Fibroblast of skin of left quadriceps (primary cell): ENCODE data around the gene PKM.

Source experiments
- DNase-seq, 2 experiments: peaks; one replicate each; pipeline ENCODE4 v3.0.0-alpha.2; 2013; ENCODE audit warnings: low read depth in 2 of 2

The PKM gene

DNA sequence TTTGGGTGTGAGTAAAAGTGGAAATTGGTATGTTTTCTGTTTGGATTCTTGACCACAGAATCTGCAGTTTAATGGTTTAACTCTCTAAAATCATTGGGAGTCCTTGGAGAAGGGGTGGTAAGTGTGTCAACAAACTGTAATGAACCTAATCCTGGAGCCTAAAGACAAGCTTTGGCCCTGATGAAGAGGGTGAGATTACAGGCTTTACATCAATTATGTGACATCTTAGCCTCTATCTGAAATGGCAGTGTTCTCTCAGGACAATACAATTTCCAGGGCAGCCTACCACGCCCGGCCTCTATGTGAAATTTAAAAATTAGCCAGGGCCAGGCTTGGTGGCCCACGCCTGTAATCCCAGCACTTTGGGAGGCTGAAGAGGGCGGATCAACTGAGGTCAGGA is 4.3 kb upstream of the PKM start:
- no peak for DNase-seq

DNA sequence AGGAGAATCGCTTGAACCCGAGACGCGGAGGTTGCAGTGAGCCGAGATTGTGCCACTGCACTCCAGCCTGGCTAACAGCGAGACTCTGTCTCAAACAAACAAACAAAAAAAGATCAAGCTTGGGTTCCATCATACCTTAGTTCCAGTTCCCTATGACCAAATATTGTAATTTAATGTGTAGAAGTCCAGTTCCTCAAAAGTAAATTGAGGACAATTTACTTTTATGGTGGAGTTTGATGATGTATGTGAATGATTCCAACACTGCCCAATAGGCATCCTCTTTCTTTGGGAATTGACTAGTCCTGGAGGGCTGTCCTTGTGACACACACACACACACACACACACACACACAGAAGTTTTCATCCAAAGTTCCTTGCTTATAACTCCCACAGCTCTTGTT is 2.8 kb upstream of the PKM start:
- DNase-seq: no peak

DNA sequence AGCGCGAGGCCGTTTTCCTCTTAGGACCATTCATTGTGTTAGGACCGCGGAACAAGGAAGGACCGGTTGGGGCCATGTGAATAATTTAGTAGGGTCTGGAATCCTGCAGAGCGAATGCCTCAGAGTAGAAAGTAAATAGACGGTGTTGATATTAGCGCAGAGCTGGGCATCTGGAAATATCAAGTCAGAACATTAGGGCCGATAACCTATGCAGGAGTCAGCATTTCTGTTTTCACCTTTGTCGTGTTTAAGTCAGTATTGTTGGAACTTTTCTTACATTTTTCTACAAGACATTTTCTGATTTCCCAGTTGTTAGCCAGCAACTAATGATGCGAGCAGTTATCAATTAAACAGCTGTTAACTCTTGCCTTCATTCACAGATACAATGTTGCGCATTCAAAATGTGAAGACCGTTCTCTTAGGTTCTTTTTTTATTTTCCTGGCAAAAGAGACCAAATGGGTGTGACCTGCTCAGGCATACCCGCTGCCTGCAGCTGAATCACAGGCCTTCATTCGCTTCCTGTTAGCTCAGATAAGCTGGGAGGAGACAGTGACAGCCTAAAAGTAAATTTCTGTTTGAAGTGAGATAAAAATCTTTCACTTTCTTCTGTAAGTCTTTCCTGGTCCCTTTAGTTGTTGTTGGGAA is 966 bp upstream of the PKM start:
- peak in 1 of 2 experiments; percentile 32 for DNase-seq

DNA sequence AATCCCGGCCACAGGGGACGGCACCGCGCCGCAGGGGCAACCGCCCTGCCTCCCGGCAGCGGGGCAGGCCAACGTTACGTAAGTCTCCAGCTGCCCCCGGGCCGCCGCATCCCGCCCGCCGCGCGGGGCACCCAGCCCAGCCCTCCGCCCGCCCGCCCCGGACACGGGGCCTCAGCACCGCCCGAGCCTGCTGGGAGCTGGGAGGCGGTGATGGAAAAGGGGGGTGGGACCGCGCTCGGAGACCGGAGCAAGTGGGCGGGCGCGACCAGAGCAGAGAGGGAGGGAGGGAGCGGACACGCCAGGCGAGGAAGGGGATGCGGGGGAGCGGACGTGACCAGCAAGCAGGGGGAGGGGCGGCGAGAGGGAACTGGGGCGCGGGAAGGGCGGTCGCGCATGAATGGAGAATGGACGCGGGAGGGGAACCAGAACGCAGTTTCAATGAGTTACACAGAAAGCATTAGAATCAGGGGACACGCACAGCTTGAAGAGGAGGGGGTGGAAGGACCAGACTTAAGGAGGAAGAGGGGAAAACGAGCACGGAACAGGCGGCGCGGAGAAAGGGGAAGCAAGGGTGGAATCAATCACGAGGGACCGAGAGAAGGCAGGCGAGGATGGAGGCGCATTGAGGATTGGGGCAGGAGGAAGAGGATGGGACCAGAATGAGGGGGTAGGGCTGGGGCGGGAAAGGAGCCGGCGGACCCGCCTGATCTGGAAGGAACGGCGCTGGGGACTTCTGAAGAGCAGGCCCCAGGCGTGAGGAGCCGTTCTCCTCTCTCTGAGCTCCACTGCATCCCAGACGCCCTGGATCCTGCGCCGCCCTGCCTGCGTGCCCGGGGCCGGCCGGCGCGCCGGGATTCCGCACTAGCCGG is 559 bp downstream of the PKM start:
- DNase-seq: peak; percentile 82 to 86

DNA sequence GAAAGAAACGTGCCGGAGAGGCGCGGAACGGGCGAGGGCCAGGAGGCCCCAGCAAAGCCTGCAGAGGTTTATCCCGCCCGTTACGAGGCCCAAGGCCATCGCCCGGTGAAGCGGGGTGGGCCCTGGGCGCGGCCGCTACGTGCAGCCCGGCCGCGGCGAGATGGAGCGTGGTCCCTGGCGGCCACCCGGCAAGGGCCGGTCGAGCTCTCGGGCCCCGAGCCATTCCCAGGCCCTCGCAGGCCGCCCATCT is 1.1 kb downstream of the PKM start:
- no peak for DNase-seq

DNA sequence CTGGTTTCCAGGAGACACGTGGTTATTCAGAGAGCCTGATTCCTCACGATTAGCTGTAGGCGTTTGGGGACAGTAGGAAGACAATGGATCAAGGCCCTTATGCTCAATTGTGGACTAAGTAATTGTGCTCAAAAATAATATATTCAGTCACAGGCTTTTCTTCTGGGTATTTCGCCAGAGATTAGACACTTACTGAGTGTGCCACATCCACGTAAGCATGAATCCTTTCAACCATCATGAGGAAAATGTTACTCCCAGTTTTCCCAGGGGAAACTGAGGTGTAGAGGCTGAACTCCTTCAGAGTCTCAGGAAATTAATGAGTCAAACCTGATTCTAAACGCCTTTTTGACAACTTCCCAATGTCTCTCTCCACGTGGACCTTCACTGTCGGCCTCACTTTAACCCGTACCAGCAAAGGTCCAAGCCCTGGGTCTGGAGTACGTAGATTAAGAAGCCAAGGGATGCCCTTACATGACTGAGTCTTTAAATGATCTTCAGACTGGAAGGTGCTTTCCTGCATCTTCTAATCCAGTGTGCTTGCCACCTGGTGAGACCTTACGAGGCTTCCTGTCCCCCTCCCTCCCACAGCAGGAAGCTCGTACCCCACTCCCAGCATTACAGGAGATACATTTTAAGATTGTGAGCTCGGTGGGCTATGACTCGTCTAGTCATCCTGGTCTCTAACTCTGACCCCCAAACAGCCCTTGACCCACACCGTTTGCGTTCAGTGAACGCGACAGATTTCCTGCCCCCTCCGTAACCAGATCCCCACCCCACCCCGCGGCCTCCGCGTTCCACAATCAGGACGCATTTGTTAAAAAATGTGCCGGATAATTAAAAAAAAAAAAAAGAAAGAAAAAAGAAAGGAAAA is 1.7 kb downstream of the PKM start:
- DNase-seq: peak in 1 of 2 experiments; percentile 15

DNA sequence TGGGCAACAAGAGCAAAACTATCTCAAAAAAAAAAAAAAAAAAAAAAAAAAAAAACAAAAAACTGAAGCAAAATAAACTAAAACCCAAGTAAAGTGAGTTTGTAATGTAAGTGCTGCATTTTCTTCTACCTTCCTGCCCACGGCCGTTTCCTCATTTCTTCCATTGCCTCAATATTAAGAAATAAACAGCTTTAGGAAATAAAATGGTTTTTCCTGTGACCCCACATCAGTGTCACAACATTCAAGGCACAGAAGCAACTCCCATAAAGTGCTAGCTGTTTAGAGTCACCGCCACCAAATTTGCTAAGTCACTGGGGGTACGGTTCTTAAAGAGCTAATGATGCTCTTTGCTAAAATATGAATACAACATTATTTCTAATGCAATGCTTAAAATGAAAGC is 3.3 kb downstream of the PKM start:
- DNase-seq: no peak

DNA sequence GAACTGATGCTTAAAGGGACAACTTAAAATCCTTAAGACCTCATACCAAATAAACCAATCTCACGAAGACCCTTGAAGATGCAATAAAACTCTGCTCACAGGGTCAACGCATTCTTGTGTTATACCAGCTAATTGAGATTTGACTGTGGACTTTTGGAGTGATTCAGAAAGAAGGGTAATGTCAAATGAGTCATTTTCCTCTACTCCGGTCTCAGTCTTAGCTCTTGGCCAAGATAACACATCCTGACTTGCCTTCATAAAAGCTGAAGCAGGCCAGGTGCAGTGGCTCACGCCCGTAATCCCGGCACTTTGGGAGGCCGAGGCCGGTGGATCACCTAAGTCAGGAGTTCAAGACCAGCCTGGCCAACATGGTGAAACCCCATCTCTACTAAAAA is 3.8 kb downstream of the PKM start:
- peak; percentile 48 to 56 for DNase-seq

DNA sequence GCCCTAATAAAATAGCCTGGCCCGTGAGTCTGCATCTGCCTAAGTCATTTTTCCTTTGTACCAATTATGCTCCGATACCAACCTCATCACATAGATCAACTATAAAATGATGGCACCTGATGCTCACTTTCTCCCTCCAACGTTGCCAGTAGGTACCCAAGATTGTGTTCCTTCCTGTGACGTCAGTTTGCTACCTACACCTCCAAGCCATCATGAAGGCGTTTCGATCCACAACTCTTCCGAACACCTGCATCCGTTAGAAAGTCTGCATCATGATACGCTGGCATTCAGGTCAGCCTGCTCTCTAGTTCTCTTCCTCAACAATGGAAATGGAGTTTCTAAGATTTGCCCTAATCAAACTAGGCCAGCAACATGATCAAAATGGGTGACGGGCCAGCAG is 7.7 kb downstream of the PKM start:
- no peak for DNase-seq

DNA sequence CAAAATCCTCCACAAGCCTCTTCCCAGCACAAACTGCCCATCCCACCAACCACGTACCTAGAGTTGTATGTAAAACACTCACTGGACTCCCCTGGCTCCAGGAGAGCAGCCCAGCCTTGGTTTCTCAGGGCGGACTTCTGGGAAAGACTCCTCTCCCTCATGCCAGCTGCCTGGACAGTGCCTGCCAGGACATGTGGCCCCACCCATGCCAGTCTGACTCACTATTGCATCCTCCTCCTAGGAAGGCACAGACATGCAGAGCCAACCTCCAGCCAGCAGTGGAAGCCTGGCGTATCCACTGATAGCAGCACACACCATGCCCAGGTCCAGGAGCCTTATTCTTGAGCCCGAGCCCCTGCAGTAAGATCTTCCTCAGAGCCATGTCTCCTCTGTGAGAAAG is 8.6 kb downstream of the PKM start:
- DNase-seq: no peak

DNA sequence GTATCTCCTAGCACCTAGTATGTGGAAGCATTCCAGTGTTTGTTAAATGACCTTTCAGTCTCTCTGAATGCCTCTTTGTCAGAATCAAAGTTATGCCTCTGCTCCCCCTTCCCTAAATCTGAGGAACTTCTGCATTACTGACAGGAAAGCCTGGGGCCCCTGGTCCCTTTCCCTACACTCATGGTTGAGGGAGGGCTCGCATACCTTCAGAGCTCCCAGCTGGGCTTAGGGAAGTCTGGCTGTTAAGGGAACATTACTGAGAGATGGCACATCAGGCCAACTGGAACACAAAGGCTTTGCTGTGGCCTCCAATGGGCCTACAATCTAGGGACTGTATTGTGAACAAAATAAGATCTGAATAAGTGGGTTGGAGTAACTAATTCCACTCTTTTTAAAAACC is 10.3 kb downstream of the PKM start:
- DNase-seq: no peak

DNA sequence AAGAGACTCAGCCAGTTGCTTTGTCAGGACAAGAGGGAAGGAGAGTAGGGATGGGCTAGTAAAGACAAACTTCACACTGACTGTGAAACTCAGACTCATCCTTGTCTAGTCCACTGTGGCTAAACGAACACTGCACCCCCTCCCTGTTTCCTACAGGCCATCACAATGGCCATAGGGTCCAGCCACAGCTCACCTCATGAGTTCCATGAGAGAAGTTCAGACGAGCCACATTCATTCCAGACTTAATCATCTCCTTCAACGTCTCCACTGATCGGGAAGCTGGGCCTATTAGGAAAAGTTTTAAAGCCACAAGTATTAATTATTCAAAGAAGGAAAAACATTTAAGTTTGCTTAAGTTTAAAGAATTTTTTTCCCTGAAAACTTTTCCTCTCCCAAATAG is 13.8 kb downstream of the PKM start:
- no peak for DNase-seq

DNA sequence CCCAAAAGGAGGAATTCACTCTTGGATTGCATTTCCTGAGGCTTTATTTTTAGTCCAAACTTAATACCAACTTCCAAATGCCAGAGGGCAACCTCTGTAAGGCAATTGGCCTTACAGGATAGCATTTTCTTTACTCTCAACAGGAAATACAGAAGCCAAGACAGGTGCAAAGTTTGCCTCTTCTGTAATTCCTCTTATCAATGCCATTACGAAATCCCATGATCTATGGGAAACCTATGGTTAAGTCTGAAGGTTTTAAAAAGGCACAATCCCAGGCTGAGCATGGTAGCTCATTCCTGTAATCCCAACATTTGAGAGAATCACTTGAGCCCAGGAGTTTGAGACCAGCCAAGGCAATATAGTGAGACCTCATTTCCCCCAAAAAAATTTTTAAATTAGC is 14.9 kb downstream of the PKM start:
- no peak for DNase-seq

DNA sequence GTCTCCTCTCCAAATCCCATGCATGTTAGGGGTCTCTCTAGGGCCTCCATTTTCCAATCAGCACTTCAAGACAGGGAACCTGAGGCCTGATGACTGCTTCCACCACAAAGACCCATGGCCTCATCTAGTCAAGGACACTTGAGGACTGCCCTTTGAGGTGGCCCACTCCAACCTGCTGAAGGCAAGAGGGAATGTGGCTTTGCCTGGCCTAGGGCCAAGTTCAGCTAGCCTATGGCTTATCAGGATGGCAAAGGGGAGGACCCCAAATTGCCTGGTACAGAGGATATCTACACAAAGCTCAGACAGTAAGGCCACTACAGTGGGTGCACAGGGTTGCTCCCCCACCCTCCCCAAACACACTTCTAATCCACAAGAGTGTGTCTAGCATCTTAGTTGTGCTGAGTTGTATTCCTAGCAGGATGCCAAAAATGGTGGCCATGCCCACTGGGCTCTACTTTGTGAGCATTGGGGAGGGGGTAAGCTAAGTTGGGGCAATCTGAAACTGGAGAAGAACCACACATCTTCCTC is 23.4 kb downstream of the PKM start:
- no peak for DNase-seq

DNA sequence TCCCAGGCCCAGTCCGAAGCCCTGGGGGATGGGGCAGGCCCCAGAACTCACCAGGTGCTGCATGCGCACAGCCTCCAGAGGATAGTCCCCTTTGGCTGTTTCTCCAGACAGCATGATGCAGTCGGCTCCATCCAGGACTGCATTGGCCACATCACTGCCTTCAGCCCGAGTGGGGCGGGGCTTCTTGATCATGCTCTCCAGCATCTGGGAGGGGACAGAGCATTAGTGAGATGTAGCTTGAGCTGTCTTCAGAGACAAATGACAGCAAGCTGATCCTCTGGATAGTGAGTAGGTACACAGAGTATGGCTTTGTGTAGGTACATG is 24.4 kb downstream of the PKM start:
- no peak for DNase-seq

DNA sequence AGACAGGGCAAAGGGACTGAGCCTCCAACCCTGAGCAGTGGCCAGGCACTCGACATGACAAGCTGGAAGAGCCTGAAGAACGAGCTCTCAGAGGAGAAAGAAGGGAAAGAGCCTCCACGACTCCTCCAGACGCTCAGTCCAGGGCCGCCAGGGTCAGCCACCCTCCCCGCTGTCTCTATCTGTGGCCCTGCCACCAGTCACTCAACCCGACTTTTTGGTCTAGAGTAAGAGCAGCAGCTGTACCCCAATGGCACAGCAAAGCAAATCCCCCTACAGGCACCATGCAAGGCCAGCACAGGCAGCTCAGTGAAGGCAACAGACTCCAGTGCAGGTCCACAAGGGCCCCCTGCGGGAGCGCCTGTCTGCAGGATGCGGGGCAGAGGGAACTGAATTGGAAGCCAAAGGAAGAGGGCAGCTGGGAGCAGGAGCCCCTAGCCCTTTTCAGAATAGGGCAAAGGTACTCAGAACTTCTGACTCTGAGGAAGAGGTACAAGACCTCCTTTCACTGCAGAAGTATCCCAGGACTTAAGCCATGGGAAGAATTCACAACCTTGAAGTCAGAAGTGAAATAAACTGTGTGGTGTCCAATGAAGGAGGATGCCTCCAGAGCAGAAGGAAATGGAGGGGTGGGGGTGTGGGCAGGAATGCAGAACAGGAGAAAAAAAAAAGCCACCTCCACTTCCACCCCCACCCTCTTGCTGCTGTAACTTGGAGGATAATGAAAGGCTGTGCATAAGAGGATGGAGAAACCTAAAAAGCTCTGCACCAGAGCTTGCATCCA is 24.9 kb downstream of the PKM start:
- DNase-seq: no peak

DNA sequence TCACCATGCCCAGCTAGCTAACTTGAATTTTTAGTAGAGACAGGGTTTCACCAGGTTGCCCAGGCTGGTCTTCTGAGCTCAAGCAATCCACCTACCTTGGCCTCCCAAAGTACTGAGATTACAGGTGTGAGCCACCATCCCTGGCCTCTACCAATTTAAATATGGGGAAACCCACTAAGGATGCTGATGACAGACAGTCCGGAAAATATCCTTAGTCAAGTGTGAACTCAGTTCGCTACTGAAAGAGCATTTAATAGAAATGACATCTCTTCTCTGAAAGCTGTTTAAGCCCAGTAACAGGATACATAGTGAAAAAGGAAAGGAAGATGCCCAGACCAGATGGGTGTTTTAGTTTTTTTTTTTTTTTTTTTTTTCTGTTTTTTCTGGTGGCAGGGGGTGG is 25.7 kb downstream of the PKM start:
- DNase-seq: no peak

DNA sequence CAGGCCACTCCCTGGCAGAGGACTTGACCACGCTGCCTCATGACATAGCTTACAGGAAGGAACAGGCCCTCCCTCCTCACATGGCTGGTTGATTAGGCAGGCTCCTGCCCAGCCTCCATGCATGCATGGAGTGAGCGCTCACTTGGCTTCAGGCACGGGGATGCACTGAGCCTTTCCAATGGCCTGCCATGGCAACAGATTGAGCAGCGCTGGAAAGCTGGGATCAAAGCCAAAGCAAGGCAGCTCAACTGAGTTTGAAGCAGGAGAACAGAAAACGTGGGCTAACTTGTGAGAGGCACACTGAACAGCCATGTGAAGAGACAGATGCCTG is 27.5 kb downstream of the PKM start:
- no peak for DNase-seq

DNA sequence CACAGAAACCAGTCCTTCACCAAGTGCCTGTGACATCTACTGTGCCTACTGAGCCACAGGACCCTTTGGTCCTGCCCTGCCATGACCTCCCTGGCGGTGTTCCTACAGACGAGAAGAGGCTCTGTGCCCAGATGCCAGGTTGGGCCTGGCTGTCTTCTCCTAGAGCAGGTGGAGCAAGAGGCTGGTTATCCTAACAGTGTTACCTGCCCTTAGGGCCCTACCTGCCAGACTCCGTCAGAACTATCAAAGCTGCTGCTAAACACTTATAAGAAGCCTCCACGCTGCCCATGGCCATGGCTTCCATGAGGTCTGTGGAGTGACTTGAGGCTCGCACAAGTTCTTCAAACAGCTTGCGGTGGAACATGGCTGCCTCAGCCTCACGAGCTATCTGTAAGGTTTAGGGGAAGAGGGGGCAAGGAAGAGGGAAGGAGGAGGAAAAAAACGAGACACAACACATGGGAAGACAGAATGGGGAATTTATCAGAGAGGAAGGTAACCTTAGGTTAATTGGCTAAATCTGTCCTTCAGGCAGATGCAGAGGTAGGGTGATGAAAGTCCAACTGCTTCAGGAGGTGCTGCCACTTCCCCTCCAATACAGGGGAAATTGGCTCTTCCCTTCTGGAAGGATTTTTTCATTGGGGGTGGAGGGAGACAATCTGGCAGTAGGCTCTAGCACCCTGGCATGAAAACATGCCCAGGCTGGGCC is 28.0 kb downstream of the PKM start:
- no peak for DNase-seq

DNA sequence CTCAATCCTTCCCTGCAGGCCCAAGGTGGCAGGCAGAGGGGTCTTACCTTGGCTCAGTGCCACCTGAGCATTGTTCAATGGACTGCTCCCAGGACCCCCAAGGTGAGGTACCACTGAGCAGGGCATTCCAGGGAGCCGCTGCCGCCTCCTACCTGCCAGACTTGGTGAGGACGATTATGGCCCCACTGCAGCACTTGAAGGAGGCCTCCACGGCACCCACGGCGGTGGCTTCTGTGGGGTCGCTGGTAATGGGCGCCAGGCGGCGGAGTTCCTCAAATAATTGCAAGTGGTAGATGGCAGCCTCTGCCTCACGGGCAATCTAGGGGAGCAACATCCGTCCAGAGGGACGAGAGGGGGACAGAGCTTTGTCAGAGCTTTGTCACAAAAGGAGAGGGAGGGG is 28.7 kb downstream of the PKM start:
- no peak for DNase-seq

DNA sequence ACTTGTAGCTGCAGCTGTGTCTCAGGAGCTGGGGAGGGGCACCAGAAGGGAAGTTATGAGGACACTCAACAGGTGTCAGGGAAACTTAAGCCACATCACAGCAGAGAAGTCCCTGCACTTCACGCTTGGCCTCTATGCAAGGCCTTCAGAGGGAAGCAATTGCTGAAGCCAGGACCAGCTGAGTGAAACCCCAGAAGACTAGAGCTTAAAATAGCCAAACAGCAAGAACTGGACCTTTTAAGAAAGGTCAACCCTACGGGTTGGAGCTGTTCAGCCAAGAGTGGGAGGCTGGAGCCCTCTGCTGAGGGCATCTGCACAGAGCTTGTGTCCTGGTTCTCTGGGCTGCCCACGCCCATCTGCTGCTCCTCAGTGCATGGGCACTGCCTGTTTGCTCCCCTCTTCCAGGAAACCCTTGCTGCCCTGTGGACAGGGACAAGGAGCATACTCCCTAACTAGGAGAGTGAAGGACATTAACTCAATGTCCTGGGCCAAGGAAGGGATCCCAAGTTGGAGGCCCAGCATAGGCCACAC is 29.5 kb downstream of the PKM start:
- DNase-seq: no peak
